Measurements from ENCODE around the gene PCDHGC5.

Gene PCDHGC5

DNA sequence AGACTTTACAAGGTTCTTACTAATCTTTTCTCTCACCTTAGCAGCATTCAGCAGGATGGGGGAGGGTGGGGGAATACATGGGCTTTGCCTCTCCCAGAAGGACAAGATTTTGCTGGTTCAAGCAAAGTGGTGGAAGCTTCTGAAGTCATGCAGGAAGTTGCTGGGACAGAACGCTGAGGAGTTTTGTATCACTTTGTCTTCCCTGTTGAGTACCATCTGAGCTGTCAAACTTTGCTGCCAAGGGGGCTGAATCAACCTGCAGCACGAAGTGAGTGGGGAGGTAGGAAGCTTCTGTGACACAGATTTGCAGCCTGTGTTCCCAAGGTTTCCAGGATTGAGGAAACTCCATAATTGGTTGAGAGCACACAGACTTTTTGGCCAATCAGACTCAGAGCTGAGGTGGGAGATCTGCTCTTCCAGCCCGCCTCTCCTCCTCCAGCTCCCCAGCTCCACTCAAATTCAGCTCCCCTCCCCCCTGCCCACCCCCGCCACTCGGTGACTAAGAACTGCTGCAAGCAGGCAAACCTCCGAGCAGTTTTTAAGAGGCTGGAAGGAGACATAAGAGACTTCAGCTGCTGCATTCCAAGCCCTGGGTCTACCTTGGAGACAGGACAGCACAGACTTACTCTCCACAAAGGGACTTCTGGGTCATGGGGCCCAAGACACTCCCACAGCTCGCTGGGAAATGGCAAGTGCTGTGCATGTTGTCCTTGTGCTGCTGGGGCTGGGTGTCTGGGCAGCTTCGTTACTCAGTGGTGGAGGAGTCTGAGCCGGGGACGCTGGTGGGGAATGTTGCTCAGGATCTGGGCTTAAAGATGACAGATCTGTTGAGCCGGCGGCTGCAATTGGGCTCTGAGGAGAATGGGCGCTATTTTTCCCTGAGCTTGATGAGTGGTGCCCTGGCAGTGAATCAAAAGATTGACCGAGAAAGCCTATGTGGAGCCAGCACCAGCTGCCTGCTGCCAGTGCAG, at the start of gene PCDHGC5:
Gene PCDHGC5 (plus strand): TSS at position 491 of the 971 bp plus-strand sequence. CDS start 160 bp downstream, at position 651.
- DNase-seq, result no peak

DNA sequence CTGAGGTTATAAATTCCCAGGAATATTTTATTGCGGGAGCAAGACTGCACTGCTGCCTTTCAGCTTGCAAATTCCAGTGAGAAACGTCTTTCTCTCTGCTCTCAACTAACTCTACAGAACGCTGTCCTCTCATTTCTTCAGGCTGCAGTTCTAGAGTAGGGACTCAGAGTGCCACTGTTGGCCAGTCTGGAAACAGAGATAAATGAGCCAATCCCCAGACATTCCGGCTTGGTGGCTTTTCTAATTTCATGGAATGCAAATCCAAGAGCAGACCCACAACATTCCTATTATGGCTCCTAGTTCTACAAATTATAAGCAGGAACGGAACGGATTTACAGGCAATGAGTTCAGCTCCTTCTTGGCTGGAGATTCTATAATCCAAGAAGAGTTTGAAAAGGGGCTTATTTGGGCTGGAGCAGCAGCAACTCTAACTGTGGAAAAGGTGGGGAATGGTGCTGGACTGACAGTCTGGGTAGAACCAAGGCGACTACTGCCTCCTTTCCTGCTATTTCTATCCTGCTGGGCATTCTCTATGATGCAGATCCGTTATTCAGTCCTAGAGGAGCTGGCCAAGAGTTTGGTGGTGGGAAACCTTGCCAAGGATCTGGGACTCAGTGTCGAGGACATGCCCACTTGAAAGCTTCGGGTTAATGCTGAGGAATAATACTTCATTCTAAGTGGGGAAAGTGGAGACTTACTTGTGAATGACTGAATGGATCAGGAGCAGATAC, 49.3 kb upstream of the PCDHGC5 start:
- DNase-seq, result no peak

DNA sequence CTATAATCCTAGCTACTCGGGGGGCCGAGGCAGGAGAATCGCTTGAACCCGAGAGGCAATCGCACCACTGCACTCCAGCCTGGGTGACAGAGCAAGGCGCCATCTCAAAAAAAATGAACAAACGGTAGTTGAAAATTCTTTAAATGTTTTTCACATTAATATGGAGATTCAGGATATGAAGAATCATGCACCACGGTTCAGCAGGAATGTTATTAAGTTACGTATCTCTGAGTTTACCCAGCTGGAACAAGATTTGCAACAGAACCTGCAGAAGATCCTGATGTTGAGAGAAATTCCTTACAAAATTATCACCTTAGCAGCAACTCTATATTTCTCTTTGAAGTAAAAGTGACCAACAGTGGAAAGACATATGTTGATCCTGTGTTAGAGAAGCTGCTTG, 48.5 kb upstream of the PCDHGC5 start:
- DNase-seq, result no peak

GRCh38 chr5:141441571-141442170, 47.2 kb upstream of the PCDHGC5 start:
- DNase-seq, result no peak

DNA sequence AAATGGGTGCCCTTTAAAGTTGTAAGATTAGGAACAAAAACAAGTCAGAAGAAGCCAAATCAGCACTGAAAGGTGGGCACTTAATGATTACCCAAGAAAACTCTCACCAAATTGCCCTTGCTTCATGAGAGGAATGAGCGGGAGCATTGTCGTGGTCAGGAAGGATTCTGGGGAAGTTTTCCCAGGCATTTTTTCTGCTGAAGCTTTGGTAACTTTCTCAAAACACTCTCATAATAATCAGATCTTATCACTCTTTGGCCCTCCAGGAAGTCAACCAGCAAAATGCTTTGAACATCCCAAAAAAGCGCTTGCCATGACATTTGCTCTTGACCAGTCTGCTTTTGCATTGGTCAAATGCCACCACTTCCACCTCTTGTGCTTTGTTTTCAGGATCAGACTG, 23.5 kb upstream of the PCDHGC5 start:
- DNase-seq, result no peak

GRCh38 chr5:141475625-141476131, 13.2 kb upstream of the PCDHGC5 start, which contains the start of gene PCDHGC3:
Gene PCDHGC3 (plus strand): TSS chr5:141475966. CDS start chr5:141476117, 151 bp downstream.
- DNase-seq, result peak; percentile 36 to 82 (median 65)

DNA sequence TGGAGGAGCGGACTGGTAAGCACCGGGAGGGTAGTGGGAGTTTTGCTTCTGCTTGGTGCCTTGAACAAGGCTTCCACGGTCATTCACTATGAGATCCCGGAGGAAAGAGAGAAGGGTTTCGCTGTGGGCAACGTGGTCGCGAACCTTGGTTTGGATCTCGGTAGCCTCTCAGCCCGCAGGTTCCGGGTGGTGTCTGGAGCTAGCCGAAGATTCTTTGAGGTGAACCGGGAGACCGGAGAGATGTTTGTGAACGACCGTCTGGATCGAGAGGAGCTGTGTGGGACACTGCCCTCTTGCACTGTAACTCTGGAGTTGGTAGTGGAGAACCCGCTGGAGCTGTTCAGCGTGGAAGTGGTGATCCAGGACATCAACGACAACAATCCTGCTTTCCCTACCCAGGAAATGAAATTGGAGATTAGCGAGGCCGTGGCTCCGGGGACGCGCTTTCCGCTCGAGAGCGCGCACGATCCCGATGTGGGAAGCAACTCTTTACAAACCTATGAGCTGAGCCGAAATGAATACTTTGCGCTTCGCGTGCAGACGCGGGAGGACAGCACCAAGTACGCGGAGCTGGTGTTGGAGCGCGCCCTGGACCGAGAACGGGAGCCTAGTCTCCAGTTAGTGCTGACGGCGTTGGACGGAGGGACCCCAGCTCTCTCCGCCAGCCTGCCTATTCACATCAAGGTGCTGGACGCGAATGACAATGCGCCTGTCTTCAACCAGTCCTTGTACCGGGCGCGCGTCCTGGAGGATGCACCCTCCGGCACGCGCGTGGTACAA, 12.6 kb upstream of the PCDHGC5 start:
- DNase-seq, result peak; percentile 15 to 61 (median 59)

- no peak for DNase-seq
Measured at GRCh38 chr5:141477044-141477575, 11.8 kb upstream of the PCDHGC5 start.

- DNase-seq, result no peak
Measured at GRCh38 chr5:141477815-141478214, 11.1 kb upstream of the PCDHGC5 start.

GRCh38 chr5:141478321-141478945, 10.4 kb upstream of the PCDHGC5 start:
- DNase-seq, result no peak

DNA sequence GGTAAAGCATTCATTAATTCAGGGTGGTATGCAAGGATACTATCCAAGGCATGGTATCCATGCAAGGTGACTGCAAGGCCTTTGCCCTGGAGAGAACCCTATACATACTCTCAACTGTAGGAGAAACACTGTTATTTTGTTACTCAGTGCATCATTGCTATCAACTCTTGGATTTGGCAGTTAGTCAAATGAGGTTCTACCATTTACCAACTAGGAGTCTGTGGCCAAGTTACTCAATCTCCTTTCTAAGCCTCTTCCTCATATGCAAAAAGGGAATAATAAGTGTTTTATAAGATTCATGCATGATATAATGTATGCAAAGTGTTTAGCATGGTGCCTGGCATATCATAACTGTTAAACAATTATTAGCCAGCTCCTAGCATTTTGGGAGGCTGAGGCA, 9.1 kb upstream of the PCDHGC5 start:
- no peak for DNase-seq

- DNase-seq, result peak in 2 of 3 experiments; percentile 1 to 39
Measured at GRCh38 chr5:141483902-141484301, 5.0 kb upstream of the PCDHGC5 start.

- DNase-seq, result no peak
Measured at GRCh38 chr5:141484310-141484640, 4.6 kb upstream of the PCDHGC5 start.

DNA sequence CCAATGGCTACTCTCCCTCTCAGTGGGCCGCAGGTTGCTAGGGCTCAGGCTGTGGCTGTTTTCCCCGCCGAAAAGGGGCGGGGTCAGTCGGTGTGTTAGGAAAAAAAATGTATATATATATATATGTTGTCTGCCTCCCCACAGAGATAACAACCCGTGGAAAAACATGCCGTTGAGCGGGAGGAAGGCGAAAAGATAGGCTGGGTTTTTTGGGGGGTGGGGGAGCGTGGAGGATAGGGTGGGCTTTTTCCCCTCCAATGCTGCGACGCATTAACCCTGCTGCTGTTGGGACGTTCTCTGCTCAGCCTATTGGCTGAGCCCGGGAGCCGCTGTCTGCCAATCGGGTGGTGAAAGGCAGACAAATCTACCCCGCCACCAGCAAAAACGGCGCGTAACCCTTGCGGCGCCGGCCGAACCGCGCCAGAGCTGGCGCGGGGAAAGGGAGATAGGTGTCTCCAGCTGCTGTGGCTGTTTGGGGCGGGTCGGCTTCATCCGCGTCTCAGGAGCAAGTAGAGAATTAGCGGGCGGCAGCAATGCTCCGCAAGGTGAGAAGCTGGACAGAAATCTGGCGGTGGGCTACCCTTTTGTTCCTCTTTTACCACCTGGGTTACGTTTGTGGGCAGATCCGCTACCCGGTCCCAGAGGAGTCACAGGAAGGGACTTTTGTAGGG, 4.1 kb upstream of the PCDHGC5 start, which contains the start of gene PCDHGC4:
Gene PCDHGC4 (plus strand): TSS at position 390 of the 671 bp plus-strand sequence. CDS start 144 bp downstream, at position 534.
- peak in 1 of 3 experiments; percentile 71 for DNase-seq

DNA sequence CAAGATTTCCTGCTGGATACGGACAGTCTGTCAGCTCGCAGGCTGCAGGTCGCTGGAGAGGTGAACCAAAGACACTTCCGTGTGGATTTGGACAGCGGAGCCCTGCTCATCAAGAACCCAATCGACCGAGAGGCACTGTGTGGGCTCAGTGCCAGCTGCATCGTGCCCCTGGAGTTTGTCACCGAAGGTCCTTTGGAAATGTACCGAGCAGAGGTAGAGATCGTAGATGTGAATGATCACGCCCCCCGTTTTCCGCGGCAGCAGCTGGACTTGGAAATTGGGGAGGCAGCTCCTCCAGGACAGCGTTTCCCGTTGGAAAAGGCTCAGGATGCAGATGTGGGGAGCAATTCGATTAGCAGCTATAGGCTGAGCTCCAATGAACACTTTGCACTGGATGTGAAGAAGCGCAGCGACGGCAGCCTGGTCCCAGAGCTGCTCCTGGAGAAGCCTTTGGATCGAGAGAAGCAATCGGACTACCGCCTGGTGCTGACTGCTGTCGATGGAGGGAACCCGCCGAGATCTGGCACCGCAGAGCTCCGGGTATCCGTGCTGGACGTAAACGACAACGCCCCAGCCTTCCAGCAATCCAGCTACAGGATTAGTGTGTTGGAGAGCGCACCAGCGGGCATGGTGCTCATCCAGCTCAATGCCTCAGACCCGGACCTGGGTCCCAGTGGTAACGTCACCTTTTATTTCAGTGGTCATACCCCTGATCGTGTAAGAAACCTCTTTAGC, 3.4 kb upstream of the PCDHGC5 start:
- DNase-seq, result peak in 1 of 3 experiments; percentile 34

DNA sequence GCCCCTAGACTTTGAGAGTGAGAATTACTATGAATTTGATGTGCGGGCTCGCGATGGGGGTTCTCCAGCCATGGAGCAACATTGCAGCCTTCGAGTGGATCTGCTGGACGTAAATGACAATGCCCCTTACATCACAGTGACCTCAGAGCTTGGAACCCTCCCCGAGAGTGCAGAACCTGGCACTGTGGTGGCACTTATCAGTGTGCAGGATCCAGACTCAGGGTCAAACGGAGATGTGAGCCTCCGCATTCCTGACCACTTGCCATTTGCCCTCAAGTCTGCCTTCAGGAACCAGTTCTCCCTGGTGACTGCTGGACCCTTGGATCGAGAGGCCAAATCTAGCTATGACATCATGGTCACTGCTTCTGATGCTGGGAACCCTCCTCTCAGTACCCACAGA, 2.8 kb upstream of the PCDHGC5 start:
- DNase-seq, result no peak

DNA sequence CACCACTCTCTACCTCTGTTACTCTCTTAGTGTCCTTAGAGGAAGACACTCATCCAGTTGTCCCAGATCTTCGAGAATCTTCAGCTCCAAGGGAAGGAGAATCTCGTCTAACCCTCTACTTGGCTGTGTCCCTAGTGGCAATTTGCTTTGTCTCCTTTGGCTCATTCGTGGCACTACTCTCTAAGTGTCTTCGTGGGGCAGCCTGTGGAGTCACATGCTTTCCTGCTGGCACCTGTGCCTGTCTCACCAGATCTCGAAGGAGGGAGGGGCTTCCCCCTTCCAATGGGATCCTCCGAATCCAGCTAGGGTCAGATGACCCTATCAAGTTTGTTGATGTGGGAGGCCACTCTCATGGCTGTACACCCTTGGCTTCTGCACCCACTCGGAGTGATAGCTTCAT, 1.8 kb upstream of the PCDHGC5 start:
- no peak for DNase-seq

DNA sequence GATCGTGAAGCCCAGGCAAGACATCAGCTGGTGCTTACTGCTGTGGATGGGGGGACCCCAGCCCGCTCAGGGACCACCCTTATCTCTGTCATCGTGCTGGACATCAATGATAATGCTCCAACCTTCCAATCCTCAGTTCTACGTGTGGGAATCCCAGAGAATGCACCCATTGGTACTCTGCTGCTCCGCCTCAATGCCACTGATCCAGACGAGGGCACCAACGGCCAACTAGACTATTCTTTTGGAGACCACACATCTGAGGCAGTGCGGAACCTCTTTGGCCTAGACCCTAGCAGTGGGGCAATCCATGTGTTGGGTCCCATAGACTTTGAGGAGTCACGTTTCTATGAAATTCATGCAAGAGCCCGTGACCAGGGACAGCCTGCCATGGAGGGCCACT, 960 bp downstream of the PCDHGC5 start:
- DNase-seq, result no peak

- no peak for DNase-seq
Measured at GRCh38 chr5:141490271-141490670, 1.4 kb downstream of the PCDHGC5 start.

DNA sequence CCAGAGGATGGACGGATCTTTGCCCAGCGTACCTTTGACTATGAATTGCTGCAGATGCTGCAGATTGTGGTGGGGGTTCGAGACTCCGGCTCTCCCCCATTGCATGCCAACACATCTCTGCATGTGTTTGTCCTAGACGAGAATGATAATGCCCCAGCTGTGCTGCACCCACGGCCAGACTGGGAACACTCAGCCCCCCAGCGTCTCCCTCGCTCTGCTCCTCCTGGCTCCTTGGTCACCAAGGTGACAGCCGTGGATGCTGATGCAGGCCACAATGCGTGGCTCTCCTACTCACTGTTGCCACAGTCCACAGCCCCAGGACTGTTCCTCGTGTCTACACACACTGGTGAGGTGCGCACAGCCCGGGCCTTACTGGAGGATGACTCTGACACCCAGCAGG, 1.9 kb downstream of the PCDHGC5 start:
- no peak for DNase-seq
